Endothelial cell of umbilical vein (primary cell): Measurements from ENCODE around the gene SMG9. TPM values are rescaled to one million over a fixed set of nuclear protein-coding genes. Genes with fewer than 3 reads are reported as not detected.

ENCODE experiments used
- BruUV-seq: library from RNA; stranded (reverse); fragments of 400-500 nt; replicated peaks from 2 replicates; lab custom pipeline; 2021; lab: Mats Ljungman, UMichigan
- CTCF ChIA-PET: fragments of 300-600, 350-600 bp; sonication (Branson Sonifier 250); formaldehyde crosslinking; loops from one replicate; lab custom pipeline; 2021; ENCODE audit warnings: antibody characterized with exemption, inconsistent platforms; lab: Charles Lee
- POLR2A ChIA-PET: fragments of 300-600, 350-600 bp; sonication (Branson Sonifier 250); formaldehyde crosslinking; loops from one replicate; lab custom pipeline; 2021; ENCODE audit warnings: antibody characterized with exemption, inconsistent platforms; lab: Charles Lee
- DNase-seq: peaks from one replicate; pipeline ENCODE4 v3.0.0-alpha.2; 2011; ENCODE audit warnings: low read depth, low spot score
- FAIRE-seq: peaks from 2 replicates; lab custom pipeline; 2011; peaks lifted over from hg19 to GRCh38; lab: Jason Lieb, UNC
- H2AFZ ChIP-seq: 2 replicates; pipeline ENCODE4 v1.6.0; 2012; ENCODE audit warnings: low read depth, low read length, control low read depth, inconsistent platforms
- H3K27ac ChIP-seq: 2 replicates; pipeline ENCODE4 v1.5.1; 2011; ENCODE audit warnings: low read depth, mild to moderate bottlenecking, control low read depth, low read length, moderate library complexity; ENCODE audit not compliant: insufficient read depth
- H3K27me3 ChIP-seq, 2 experiments: 2 replicates each; pipeline versions ENCODE4 v1.6.0 to v1.6.1; 2011; ENCODE audit warnings: low read length in 2 of 2, mixed read lengths in 1 of 2; ENCODE audit not compliant: control insufficient read depth in 2 of 2, insufficient read depth in 2 of 2
- H3K36me3 ChIP-seq, 2 experiments: 2 replicates in 1 of 2; 3 replicates in 1 of 2; pipeline ENCODE4 v1.5.1; 2011; ENCODE audit warnings: low read length in 2 of 2, mild to moderate bottlenecking in 1 of 2, moderate library complexity in 1 of 2; ENCODE audit not compliant: control insufficient read depth in 2 of 2, insufficient read depth in 2 of 2; ENCODE audit errors: extremely low read depth in 1 of 2
- H3K4me1 ChIP-seq: 3 replicates; pipeline ENCODE4 v1.5.1; 2011; ENCODE audit warnings: mild to moderate bottlenecking, low read length; ENCODE audit not compliant: control insufficient read depth, insufficient read depth; ENCODE audit errors: extremely low read depth
- H3K4me2 ChIP-seq: 2 replicates; pipeline ENCODE4 v1.6.1; 2011; ENCODE audit warnings: low read length, control low read depth, mixed read lengths; ENCODE audit not compliant: insufficient read depth
- H3K4me3 ChIP-seq, 3 experiments: fragments of 200-600 bp in 1 of 3; sonication (generic), shearing (Covaris generic) in 1 of 3; replicated peaks in 1 of 3; 2 replicates each; pipeline ENCODE4 v1.5.1; 2011 to 2016; ENCODE audit warnings: control low read depth in 3 of 3, low read length in 3 of 3, mild to moderate bottlenecking in 2 of 3, inconsistent platforms in 1 of 3, low read depth in 1 of 3, moderate library complexity in 1 of 3; ENCODE audit not compliant: insufficient read depth in 1 of 3
- H3K79me2 ChIP-seq: 2 replicates; pipeline ENCODE4 v1.6.0; 2012; ENCODE audit warnings: low read length, inconsistent platforms; ENCODE audit not compliant: control insufficient read depth, insufficient read depth
- H3K9ac ChIP-seq: replicated peaks from 2 replicates; pipeline ENCODE3; 2011; ENCODE audit warnings: low read length, control low read depth; ENCODE audit not compliant: insufficient read depth; ENCODE audit errors: extremely low read depth
- H3K9me1 ChIP-seq: replicated peaks from 3 replicates; pipeline ENCODE4 v1.6.0; 2011; ENCODE audit warnings: mild to moderate bottlenecking, low read length; ENCODE audit not compliant: control insufficient read depth, insufficient read depth; ENCODE audit errors: extremely low read depth
- H3K9me3 ChIP-seq: replicated peaks from 2 replicates; pipeline ENCODE4 v1.5.1; 2012; ENCODE audit warnings: low read length, inconsistent platforms; ENCODE audit not compliant: control insufficient read depth, insufficient read depth
- H4K20me1 ChIP-seq: replicated peaks from 2 replicates; pipeline ENCODE3; 2011; ENCODE audit warnings: mild to moderate bottlenecking, low read length; ENCODE audit not compliant: control insufficient read depth, insufficient read depth; ENCODE audit errors: extremely low read depth
- EZH2 ChIP-seq: IDR thresholded peaks from 2 replicates; pipeline ENCODE4 v1.6.1; 2012; ENCODE audit warnings: borderline replicate concordance, low read depth, mild to moderate bottlenecking, moderate library complexity, low read length, inconsistent platforms; ENCODE audit not compliant: severe bottlenecking
- FOS ChIP-seq: IDR thresholded peaks from 2 replicates; pipeline ENCODE4 v1.6.1; 2011; ENCODE audit warnings: mild to moderate bottlenecking, low read length, moderate library complexity, borderline replicate concordance; ENCODE audit not compliant: insufficient read depth
- GATA2 ChIP-seq: IDR thresholded peaks from 2 replicates; pipeline ENCODE4 v1.7.0; 2011; ENCODE audit warnings: low read depth, mild to moderate bottlenecking, moderate library complexity, mixed read lengths, low read length; ENCODE audit not compliant: insufficient read length, insufficient read depth
- JUN ChIP-seq: IDR thresholded peaks from 2 replicates; pipeline ENCODE4 v1.6.1; 2011; ENCODE audit warnings: borderline replicate concordance, low read depth; ENCODE audit not compliant: insufficient read length, insufficient read depth
- MAX ChIP-seq: IDR thresholded peaks from 2 replicates; pipeline ENCODE4 v1.6.1; 2011; ENCODE audit not compliant: insufficient read depth, insufficient read length
- POLR2A ChIP-seq: IDR thresholded peaks from 2 replicates; pipeline ENCODE4 v1.6.1; 2012; ENCODE audit warnings: low read depth, mild to moderate bottlenecking, control low read depth, low read length
- POLR2AphosphoS5 ChIP-seq: IDR thresholded peaks from 2 replicates; pipeline ENCODE4 v1.6.1; 2012; ENCODE audit warnings: low read depth, mild to moderate bottlenecking, control low read depth, low read length, moderate library complexity; ENCODE audit not compliant: insufficient read depth
- dilution Hi-C: fragments of 300-500 bp; cut with MboI; formaldehyde crosslinking; loops from one replicate; pipeline ENCODE4 v1.15.0; 2019; ENCODE audit warnings: low sequenced_read_pairs; ENCODE audit not compliant: extremely low pct_ligation_motif_present
- intact Hi-C: fragments of 100-400 bp; cut with micrococcal nuclease; formaldehyde crosslinking; loops from one replicate; pipeline ENCODE4 v1.10.0; 2022
- polyA plus RNA-seq, 4 experiments: library from polyadenylated mRNA; depleted of rRNA in 3 of 4; stranded (reverse) in 3 of 4; unstranded in 1 of 4; fragments of >200 nt; gene quantifications; 2 replicates each; pipeline versions ENCODE4 v1.2.1 to v1.2.3, GENCODE V29; 2011 to 2012; ENCODE audit warnings: missing spikeins in 1 of 4
- total RNA-seq: library from RNA; stranded (reverse); gene quantifications from 2 replicates; pipeline ENCODE4 v1.2.3, GENCODE V29; 2021

The SMG9 gene
- total and polyA plus RNA-seq, 2 donors (not counting 3 experiments of a cell fraction or from before 2014, with no cell fraction given), result 25.5 to 45.0 TPM

GRCh38 chr19:43747557-43748204 is 7.1 kb downstream of the SMG9 start:
- ChIA-PET CTCF (interaction anchor here (2.7 to 3.7 kb wide), 3 partner anchors 18 to 62 kb away, joined by 47 to 136 read pairs (median 57); no protein-coding TSS in a partner anchor), POLR2A (no interaction called here)
- no peak for FAIRE-seq
- Histone ChIP-seq H3K9me3 (no peaks in the 10 kb centered on the region), H3K9ac (no peak overlapping the region), H3K36me3 (peaks cover 34 to 45% of the 10 kb centered on the region in 2 experiments), H4K20me1 (no peaks in the 10 kb centered on the region), H3K9me1 (no peaks in the 10 kb centered on the region), H3K4me2 (no peak overlapping the region), H2AFZ (no peak overlapping the region), H3K27ac (no peak overlapping the region), H3K27me3 (no peaks in the 10 kb centered on the region), H3K4me3 (no peak overlapping the region), H3K79me2 (peaks cover 17% of the 10 kb centered on the region), H3K4me1 (peaks cover 5% of the 10 kb centered on the region)
- dilution Hi-C loops (no loop called here), intact Hi-C loops (no loop called here)
- no TSS peak for BruUV-seq
- no peak for DNase-seq
- TF ChIP-seq POLR2AphosphoS5 (no peak), GATA2 (no peak)

- CTCF ChIA-PET, result interaction anchor here (0.7 to 2.3 kb wide), 7 partner anchors 10 to 74 kb away, joined by 3 to 12 read pairs (median 4); partner anchors contain the start of genes PLAUR and SMG9
- TF ChIP-seq POLR2A (no peak), JUN (no peak), GATA2 (no peak), EZH2 (no peak), FOS (no peak), MAX (no peak)
- H2AFZ ChIP-seq, result no peak overlapping the region
- no peaks in the 10 kb centered on the region for H3K9me3 ChIP-seq
- no peaks in the 10 kb centered on the region for H3K79me2 ChIP-seq
- POLR2A ChIA-PET, result no interaction called here
- no peak overlapping the region for H3K9ac ChIP-seq
- intact Hi-C loops (no loop called here), dilution Hi-C loops (no loop called here)
- FAIRE-seq, result no peak
- no TSS peak for BruUV-seq
- H3K4me1 ChIP-seq, result peaks cover 3% of the 10 kb centered on the region
- H3K4me2 ChIP-seq, result no peak overlapping the region
- no peaks in the 10 kb centered on the region for H3K9me1 ChIP-seq
- no peak overlapping the region for H3K27ac ChIP-seq
- peaks cover 14 to 44% of the 10 kb centered on the region in 2 experiments for H3K36me3 ChIP-seq
- no peaks in the 10 kb centered on the region for H4K20me1 ChIP-seq
- no peak overlapping the region for H3K4me3 ChIP-seq
- DNase-seq, result no peak
- H3K27me3 ChIP-seq, result no peaks in the 10 kb centered on the region
These were observed 11.7 kb downstream of the SMG9 start for GRCh38 chr19:43743059-43743458.
